Testis (tissue), 3 donors: ENCODE data around the gene MGAT5. TPM values are rescaled to one million over a fixed set of nuclear protein-coding genes. Genes with fewer than 3 reads are reported as not detected.

Experiments used
- DNase-seq: peaks from one replicate; pipeline ENCODE4 v3.0.0-alpha.2; 2019
- H3K27ac ChIP-seq, 2 donors: fragments of 200-600 bp; sonication (generic); one replicate each; pipeline ENCODE4 v1.5.1; 2019
- H3K27me3 ChIP-seq: fragments of 200-600 bp; sonication (generic); one replicate; pipeline ENCODE4 v1.5.1; 2019
- H3K36me3 ChIP-seq: fragments of 200-600 bp; sonication (generic); one replicate; pipeline ENCODE4 v1.5.1; 2017; ENCODE audit warnings: low read depth; ENCODE audit errors: missing control alignments
- H3K4me1 ChIP-seq: fragments of 200-600 bp; sonication (generic); one replicate; pipeline ENCODE4 v1.5.1; 2019
- H3K4me3 ChIP-seq, 2 donors: fragments of 200-600 bp; sonication (generic); one replicate each; pipeline ENCODE4 v1.5.1; 2017 to 2019
- H3K9me3 ChIP-seq: fragments of 200-600 bp; sonication (generic); one replicate; pipeline ENCODE4 v1.5.1; 2017
- POLR2A ChIP-seq: fragments of 450-650 bp; IDR thresholded peaks from one replicate; pipeline ENCODE4 v1.6.1; 2017; ENCODE audit warnings: antibody characterized with exemption, mild to moderate bottlenecking, moderate library complexity
- WGBS, 2 donors: methylation state at CpG; one replicate each; pipeline ENCODE4 v1.1.5; 2018; 5-methylcytosine and 5-hydroxymethylcytosine counted together
- intact Hi-C: fragments of 100-400 bp; cut with DNase I; formaldehyde crosslinking; loops from one replicate; pipeline ENCODE4 v1.15.1; 2023; ENCODE audit warnings: low total_unique reads
- polyA plus RNA-seq: library from polyadenylated mRNA; stranded (reverse); fragments of 350-450 nt; fragmentation: Illumina TruSeq; extraction: RNeasy Lipid Tissue Mini Kit (QIAGEN cat#74804); gene quantifications from one replicate; pipeline ENCODE4 v1.2.3, GENCODE V29; 2014; ENCODE audit warnings: low read depth, low replicate concordance; ENCODE audit not compliant: insufficient read depth
- total RNA-seq, 2 donors: library from RNA; depleted of rRNA; stranded (reverse); fragments of >200 nt; gene quantifications; one replicate each; pipeline ENCODE4 v1.2.3, GENCODE V29; 2016
- TF ChIP-seq, protein P1 (sequence below), 3 experiments: fragments of 450-650 bp in 2 of 3; fragments of 200-600 bp in 1 of 3; sonication (generic) in 1 of 3; IDR thresholded peaks; one replicate each; pipeline ENCODE4 v1.5.1; 2016 to 2019; ENCODE audit warnings: antibody characterized with exemption in 3 of 3, mild to moderate bottlenecking in 2 of 3, moderate library complexity in 1 of 3

MGAT5 gene
- total and polyA plus RNA-seq, 3 donors from 2014 or later: 31.6 to 73.8 (median 64.5) TPM

GRCh38 chr2:134372611-134373131, 118.8 kb downstream of the MGAT5 start:
- Histone ChIP-seq H3K9me3 (no peaks in the 10 kb centered on the region), H3K4me3 (no peak overlapping the region), H3K36me3 (no peaks in the 10 kb centered on the region), H3K27ac (peak overlapping the region in 1 of 2 donors; percentile 34), H3K4me1 (peaks cover 4% of the 10 kb centered on the region), H3K27me3 (no peaks in the 10 kb centered on the region)
- WGBS, 2 donors: 57 to 72% methylated on average over 7 of the region's 7 CpGs
- intact Hi-C loops: no loop called here
- DNase-seq: peak; percentile 46
- TF ChIP-seq, protein P1, sequence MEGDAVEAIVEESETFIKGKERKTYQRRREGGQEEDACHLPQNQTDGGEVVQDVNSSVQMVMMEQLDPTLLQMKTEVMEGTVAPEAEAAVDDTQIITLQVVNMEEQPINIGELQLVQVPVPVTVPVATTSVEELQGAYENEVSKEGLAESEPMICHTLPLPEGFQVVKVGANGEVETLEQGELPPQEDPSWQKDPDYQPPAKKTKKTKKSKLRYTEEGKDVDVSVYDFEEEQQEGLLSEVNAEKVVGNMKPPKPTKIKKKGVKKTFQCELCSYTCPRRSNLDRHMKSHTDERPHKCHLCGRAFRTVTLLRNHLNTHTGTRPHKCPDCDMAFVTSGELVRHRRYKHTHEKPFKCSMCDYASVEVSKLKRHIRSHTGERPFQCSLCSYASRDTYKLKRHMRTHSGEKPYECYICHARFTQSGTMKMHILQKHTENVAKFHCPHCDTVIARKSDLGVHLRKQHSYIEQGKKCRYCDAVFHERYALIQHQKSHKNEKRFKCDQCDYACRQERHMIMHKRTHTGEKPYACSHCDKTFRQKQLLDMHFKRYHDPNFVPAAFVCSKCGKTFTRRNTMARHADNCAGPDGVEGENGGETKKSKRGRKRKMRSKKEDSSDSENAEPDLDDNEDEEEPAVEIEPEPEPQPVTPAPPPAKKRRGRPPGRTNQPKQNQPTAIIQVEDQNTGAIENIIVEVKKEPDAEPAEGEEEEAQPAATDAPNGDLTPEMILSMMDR (IDR thresholded peaks at IDR 0.05): no peak
- TF ChIP-seq POLR2A: no peak

- DNase-seq: no peak
- WGBS, 2 donors: 68 to 74% methylated on average over 3 of the region's 3 CpGs
- Histone ChIP-seq H3K9me3 (no peaks in the 10 kb centered on the region), H3K4me3 (no peak overlapping the region), H3K4me1 (peaks cover 4% of the 10 kb centered on the region), H3K36me3 (no peaks in the 10 kb centered on the region), H3K27ac (no peak overlapping the region), H3K27me3 (no peaks in the 10 kb centered on the region)
- intact Hi-C loops: no loop called here
- TF ChIP-seq POLR2A: no peak
- TF ChIP-seq, protein P1 (IDR thresholded peaks at IDR 0.05): no peak
Observed at GRCh38 chr2:134375935-134376334, 122.1 kb downstream of the MGAT5 start.

DNA sequence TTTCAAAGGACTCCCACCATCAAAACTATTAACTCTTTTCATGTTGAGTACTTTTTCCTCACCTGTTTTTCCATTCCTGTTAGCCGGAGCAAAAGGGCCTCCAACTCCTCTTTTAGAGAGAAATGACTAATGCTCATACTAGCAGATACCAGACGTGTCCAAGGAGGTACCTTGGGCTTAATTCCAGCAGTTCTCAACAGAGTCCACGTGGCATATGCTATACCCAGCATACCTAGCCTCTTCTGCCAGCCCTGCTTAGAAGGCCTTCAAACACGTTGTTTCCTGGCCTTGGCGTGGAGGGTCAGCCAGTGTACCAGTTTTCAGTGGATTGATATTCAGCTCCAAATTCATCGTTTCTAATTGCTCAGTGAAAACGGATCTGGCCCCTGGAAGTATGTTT, 123.9 kb downstream of the MGAT5 start:
- no peak overlapping the region for H3K27ac ChIP-seq
- WGBS, 2 donors: 91 to 94% methylated on average over 7 of the region's 7 CpGs

DNA sequence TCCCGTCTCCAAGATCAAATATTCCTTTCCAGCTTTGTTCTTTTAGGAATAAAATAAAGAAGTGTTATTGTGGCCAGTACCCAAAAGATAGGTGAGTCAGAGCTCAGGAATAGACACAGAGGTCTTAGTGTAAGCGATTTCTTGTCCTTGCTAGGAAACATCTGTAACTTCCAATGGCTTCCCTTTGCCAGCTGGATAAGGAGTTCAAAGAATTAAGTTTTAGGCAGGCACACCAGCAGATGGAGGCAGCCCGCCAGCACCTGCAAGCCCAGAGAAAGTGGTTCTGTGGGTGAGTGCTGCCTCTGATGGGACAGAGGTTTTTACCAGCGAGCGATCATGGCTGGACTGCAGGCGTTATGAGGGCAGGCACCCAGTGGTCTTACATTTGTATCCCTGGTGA, 125.4 kb downstream of the MGAT5 start:
- Histone ChIP-seq H3K27me3 (no peaks in the 10 kb centered on the region), H3K27ac (no peak overlapping the region), H3K9me3 (no peaks in the 10 kb centered on the region), H3K4me1 (no peaks in the 10 kb centered on the region), H3K36me3 (no peaks in the 10 kb centered on the region), H3K4me3 (no peak overlapping the region)
- intact Hi-C loops: no loop called here
- WGBS, 2 donors: 79 to 82% methylated on average over 6 of the region's 6 CpGs
- no peak for DNase-seq
- TF ChIP-seq, protein P1 (IDR thresholded peaks at IDR 0.05): no peak
- TF ChIP-seq POLR2A: no peak

More for the DNA sequence above, 123.9 kb downstream of the MGAT5 start:
- no peak for DNase-seq
- TF ChIP-seq, protein P1 (IDR thresholded peaks at IDR 0.05): no peak
- no peak for TF ChIP-seq POLR2A
- Histone ChIP-seq H3K9me3 (no peaks in the 10 kb centered on the region), H3K36me3 (no peaks in the 10 kb centered on the region), H3K27me3 (no peaks in the 10 kb centered on the region), H3K4me3 (no peak overlapping the region), H3K4me1 (peaks cover 4% of the 10 kb centered on the region)
- intact Hi-C loops: no loop called here

- intact Hi-C loops: no loop called here
- no peak overlapping the region for H3K27ac ChIP-seq
- no peak for TF ChIP-seq POLR2A
- TF ChIP-seq, protein P1 (IDR thresholded peaks at IDR 0.05): no peak
Observed at GRCh38 chr2:134379722-134380121, 125.8 kb downstream of the MGAT5 start.

More at GRCh38 chr2:134379722-134380121, 125.8 kb downstream of the MGAT5 start:
- no peak overlapping the region for H3K4me3 ChIP-seq
- H3K4me1 ChIP-seq: no peaks in the 10 kb centered on the region
- H3K36me3 ChIP-seq: no peaks in the 10 kb centered on the region
- no peaks in the 10 kb centered on the region for H3K9me3 ChIP-seq
- DNase-seq: no peak
- H3K27me3 ChIP-seq: no peaks in the 10 kb centered on the region
- 69 to 83% methylated on average over 3 of the region's 3 CpGs for WGBS, 2 donors
